OCI-LY1 (cell line): Measurements from ENCODE around the gene FBXL15.

Experiments
- EZH2 ChIP-seq: fragments of 200-600 bp; sonication (generic), shearing (Covaris generic); IDR thresholded peaks from 2 replicates; pipeline ENCODE4 v1.8.0; 2017; ENCODE audit warnings: borderline replicate concordance, mixed run types, mild to moderate bottlenecking, antibody characterized with exemption, low read length, moderate library complexity, mixed read lengths
- TF ChIP-seq, protein P1 (sequence below): fragments of 200-600 bp; sonication (generic), shearing (Covaris generic); IDR thresholded peaks from 2 replicates; pipeline ENCODE4 v1.5.1; 2017; ENCODE audit warnings: mild to moderate bottlenecking, antibody characterized with exemption, low read length, moderate library complexity, mixed read lengths

DNA sequence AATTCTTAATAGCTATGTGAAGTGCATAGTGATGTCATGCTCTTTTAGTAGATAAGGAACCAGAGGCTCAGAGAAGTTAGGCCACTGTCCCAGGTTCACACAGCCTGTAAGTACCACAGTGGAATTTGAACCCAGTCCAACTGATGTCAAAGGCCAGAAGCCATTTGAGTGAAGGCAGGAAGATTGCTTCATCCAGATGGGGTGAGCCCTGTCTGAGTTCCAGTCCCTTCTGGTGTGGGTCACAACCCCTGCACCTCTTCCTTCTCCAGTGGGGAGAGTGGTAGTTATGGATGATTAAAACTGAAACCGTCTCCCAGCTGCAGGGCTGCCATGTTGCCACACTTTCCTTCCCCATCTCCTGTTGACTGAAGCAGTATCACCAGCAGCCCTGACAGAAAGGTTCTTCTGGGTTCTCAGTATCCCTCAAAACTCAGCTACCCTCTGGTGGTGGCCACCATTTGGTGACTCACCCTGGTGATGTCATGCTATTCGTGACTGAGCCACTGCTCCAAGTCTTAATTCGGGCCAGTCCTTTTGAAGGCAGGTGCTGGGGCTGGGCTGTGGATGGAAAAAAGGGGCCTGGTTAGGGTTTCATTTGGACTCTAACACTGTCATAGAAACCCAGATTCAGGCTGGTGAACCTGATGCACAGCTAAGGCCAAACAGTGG, 32.2 kb downstream of the FBXL15 start:
- TF ChIP-seq, protein P1, sequence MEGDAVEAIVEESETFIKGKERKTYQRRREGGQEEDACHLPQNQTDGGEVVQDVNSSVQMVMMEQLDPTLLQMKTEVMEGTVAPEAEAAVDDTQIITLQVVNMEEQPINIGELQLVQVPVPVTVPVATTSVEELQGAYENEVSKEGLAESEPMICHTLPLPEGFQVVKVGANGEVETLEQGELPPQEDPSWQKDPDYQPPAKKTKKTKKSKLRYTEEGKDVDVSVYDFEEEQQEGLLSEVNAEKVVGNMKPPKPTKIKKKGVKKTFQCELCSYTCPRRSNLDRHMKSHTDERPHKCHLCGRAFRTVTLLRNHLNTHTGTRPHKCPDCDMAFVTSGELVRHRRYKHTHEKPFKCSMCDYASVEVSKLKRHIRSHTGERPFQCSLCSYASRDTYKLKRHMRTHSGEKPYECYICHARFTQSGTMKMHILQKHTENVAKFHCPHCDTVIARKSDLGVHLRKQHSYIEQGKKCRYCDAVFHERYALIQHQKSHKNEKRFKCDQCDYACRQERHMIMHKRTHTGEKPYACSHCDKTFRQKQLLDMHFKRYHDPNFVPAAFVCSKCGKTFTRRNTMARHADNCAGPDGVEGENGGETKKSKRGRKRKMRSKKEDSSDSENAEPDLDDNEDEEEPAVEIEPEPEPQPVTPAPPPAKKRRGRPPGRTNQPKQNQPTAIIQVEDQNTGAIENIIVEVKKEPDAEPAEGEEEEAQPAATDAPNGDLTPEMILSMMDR, result no peak
- TF ChIP-seq EZH2, result no peak
